ENCODE measurements around the gene HDAC4. TPM values are rescaled to one million over a fixed set of nuclear protein-coding genes. Genes with fewer than 3 reads are reported as not detected.

Gene HDAC4
- total RNA-seq, 4 donors from 2014 or later = 12.9 to 91.6 (median 39.8) TPM

- Histone ChIP-seq H3K36me3 (peaks cover 0 to 10% of the 10 kb centered on the region in 2 donors), H3K27ac (peak overlapping the region; percentile 84 to 92 (median 87)), H3K27me3 (no peaks in the 10 kb centered on the region), H3K9me3 (no peaks in the 10 kb centered on the region), H3K4me1 (peaks cover 27 to 34% of the 10 kb centered on the region in 2 donors), H3K4me3 (replicated peaks in 1 of 3) (no peak overlapping the region)
- TF ChIP-seq POLR2A (IDR thresholded peaks at IDR 0.05) (peak in 1 of 2 donors; percentile 24), CTCF (IDR thresholded peaks at IDR 0.05) (no peak)
- intact Hi-C loops (cut with DNase I) = no loop called here
- peak; percentile 68 to 74 for DNase-seq
- WGBS, 2 donors = 66% methylated on average over 29 of the region's 29 CpGs
Measured at GRCh38 chr2:239348563-239349452, 52.0 kb downstream of the HDAC4 start.

DNA sequence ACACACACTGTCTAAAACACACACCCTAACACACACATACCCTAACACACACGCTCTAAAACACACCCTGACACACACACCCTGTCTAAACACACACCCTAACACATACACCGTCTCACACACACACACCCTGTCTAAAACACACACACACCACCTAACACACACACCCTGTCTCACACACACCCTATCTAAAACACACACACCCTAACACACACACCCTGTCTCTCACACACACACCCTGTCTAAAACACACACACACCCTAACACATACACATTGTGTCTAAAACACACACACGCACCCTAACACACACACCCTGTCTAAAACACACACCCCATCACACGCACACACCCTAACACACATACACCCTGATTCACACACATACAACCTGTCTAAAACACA, 54.1 kb downstream of the HDAC4 start:
- Histone ChIP-seq H3K9me3 (no peaks in the 10 kb centered on the region), H3K4me1 (peaks cover 27 to 34% of the 10 kb centered on the region in 2 donors), H3K27me3 (no peaks in the 10 kb centered on the region), H3K4me3 (replicated peaks in 1 of 3) (no peak overlapping the region), H3K27ac (no peak overlapping the region), H3K36me3 (peaks cover 0 to 4% of the 10 kb centered on the region in 2 donors)
- intact Hi-C loops (cut with DNase I) = no loop called here
- no peak for TF ChIP-seq CTCF (IDR thresholded peaks at IDR 0.05)
- 97% methylated on average over 4 of the region's 4 CpGs for WGBS, 2 donors
- no peak for DNase-seq

DNA sequence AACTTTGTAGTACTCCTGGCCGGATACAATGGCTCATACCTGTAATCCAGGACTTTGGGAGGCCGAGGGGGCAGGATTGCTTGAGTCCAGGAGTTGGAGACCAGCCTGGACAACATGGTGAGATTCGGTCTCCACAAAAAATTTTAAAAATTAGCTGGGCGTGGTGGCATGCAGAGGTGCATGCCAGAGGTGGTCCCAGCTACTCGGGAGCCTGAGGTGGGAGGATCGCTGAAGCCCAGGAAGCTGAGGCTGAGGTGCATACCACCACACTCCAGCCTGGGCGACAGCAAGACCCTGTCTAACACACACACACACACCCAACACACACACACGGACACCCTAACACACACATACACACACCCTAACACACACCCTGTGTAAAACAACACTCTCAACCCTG, 55.6 kb downstream of the HDAC4 start:
- no peak overlapping the region for H3K27ac ChIP-seq
- H3K4me1 ChIP-seq = peaks cover 27 to 34% of the 10 kb centered on the region in 2 donors
- TF ChIP-seq CTCF (IDR thresholded peaks at IDR 0.05) = no peak
- TF ChIP-seq POLR2A (IDR thresholded peaks at IDR 0.05) = no peak
- H3K4me3 ChIP-seq (replicated peaks in 1 of 3) = no peak overlapping the region
- intact Hi-C loops (cut with DNase I) = no loop called here
- DNase-seq = no peak
- H3K27me3 ChIP-seq = no peaks in the 10 kb centered on the region
- 90 to 93% methylated on average over 8 of the region's 8 CpGs for WGBS, 2 donors
- no peaks in the 10 kb centered on the region for H3K36me3 ChIP-seq
- H3K9me3 ChIP-seq = no peaks in the 10 kb centered on the region

DNA sequence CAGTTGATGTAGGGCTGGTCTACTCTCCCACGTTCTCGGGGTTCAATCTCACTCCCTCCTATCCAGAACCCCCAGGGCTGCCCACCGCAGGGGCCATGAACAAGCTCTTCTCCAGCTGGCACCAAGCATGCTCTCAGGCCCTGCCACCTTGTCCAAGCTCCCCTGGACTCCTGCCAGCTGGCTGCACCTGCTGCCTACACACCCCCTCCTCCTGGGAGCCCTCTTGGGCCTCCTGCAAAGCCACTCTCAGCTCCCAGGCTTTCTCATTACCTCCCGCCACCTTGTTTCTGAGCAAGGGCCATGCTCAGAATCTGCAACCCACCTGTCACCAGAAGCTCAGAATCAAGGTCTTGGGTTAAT, 56.0 kb downstream of the HDAC4 start:
- Histone ChIP-seq H3K27ac (no peak overlapping the region), H3K4me1 (peaks cover 27 to 38% of the 10 kb centered on the region in 2 donors)
- WGBS, 2 donors = 49 to 54% methylated on average over 4 of the region's 4 CpGs

More for the DNA sequence above, 56.0 kb downstream of the HDAC4 start:
- Histone ChIP-seq H3K36me3 (no peaks in the 10 kb centered on the region), H3K4me3 (replicated peaks in 1 of 3) (no peak overlapping the region), H3K27me3 (no peaks in the 10 kb centered on the region), H3K9me3 (no peaks in the 10 kb centered on the region)
- intact Hi-C loops (cut with DNase I) = no loop called here
- peak; percentile 82 to 84 for DNase-seq
- no peak for TF ChIP-seq POLR2A (IDR thresholded peaks at IDR 0.05)
- TF ChIP-seq CTCF (IDR thresholded peaks at IDR 0.05) = no peak
